GM18870 (cell line): ENCODE data around the gene TMEM114.

ENCODE experiments used
- ATAC-seq: cut with Tn5 transposase; IDR thresholded peaks from one replicate; pipeline ENCODE4 v1.9.1; 2021; ENCODE audit warnings: moderate library complexity; ENCODE audit not compliant: unreplicated experiment

The TMEM114 gene

GRCh38 chr16:8551388-8552332 is 38.7 kb downstream of the TMEM114 start:
- ATAC-seq = no peak

- ATAC-seq = no peak
Observed at GRCh38 chr16:8550728-8551387, 39.5 kb downstream of the TMEM114 start.

DNA sequence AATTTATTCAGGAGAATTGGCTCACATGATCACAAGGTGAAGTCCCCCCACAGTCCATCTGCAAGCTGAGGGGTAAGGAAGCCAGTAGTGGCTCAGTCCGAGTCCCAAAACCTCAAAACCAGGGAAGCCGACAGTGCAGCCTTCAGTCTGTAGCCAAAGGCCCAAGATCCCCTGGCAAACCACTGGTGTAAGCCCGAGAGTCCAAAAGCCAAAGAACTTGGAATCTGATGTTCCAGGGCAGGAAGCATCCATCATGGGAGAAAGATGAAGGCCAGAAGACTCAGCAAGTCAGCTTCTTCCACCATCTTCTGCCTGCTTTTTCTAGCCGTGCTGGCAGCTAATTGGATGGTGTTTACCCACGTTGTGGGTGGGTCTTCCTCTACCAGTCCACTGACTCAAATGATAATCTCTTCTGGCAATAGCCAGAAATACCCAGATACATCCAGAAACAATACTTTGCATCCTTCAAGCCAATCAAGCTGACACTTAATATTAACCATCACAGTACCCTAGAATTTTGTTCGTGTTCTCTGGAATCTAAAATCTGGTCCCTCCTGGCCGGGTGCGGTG is 40.4 kb downstream of the TMEM114 start:
- ATAC-seq = no peak

DNA sequence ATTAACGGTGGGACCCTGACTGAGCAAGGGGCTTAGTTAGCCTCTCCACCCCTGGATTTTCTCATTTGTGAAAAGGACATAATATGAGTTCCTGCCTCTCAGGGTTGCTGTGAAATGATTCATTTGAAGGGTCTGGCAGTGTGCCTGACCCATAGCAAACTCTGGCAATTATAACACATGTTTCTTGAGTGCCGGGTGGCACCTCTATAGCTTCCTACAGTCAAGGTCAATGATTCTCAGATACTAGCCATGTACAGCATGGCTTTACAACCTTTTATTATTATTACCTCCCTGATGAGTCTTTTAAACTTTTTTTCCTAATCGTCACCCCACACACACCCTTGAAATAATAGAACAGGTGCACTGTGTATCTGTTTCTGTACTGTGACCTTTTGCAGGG is 42.1 kb downstream of the TMEM114 start:
- ATAC-seq = no peak

DNA sequence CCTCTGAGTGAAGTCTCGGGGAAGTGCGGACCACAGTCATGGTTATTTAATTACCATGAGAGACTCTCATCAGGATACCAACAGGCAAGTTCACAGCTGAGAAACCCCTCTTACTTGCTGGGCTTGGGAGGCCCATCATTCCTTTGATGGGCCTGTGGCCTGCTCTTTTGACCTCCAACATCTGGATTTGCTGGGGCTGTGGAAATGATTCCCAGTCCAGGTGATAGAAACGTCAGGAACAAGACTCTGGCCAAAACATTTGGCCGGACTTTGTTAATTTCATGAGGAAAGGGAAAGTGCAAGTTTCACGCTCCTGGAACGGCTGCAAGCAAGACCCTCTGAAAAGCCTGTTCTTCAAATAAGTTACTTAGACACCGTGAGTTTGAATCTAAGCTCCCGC is 42.5 kb downstream of the TMEM114 start:
- no peak for ATAC-seq

- ATAC-seq = no peak
Observed at GRCh38 chr16:8544406-8544805, 45.9 kb downstream of the TMEM114 start.

DNA sequence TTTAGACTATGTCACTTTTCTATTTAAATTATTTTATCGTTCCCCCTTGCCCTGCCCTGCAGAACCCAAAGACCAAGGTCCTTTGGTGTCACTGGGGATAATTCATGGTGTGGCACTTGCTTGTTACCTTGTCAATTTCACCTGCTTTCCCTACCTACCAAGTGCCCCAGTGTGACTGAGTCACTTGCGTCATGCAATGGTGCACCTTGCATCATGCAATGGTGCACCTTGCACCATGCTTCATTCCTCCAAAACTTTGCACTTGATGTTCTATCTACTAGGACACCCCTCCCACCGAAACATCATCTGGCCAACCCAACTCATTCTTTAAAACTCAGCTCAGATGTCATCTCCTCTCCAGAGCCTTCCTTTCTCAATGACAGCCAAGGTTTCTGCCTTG is 47.1 kb downstream of the TMEM114 start:
- no peak for ATAC-seq

GRCh38 chr16:8542393-8542792 is 47.9 kb downstream of the TMEM114 start:
- no peak for ATAC-seq

DNA sequence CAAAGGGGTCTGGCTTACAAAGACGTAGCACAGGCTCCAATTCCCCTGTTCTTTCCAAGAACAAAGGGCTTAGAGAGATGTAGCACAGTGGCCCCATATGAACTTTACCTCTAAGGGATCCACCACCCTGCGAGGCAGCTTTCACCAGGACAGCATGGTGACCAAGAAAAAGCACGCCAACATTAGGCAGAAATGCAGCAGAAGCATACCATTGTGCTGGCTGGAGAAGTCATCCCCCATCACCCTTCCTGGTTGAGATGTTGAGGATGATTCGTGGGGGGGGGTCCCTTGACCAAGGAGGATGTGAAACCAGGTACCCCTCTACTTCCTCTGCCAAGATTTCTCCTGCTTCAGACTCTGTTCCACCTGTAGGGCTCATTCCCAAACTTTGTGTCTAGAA is 48.4 kb downstream of the TMEM114 start:
- ATAC-seq = no peak

DNA sequence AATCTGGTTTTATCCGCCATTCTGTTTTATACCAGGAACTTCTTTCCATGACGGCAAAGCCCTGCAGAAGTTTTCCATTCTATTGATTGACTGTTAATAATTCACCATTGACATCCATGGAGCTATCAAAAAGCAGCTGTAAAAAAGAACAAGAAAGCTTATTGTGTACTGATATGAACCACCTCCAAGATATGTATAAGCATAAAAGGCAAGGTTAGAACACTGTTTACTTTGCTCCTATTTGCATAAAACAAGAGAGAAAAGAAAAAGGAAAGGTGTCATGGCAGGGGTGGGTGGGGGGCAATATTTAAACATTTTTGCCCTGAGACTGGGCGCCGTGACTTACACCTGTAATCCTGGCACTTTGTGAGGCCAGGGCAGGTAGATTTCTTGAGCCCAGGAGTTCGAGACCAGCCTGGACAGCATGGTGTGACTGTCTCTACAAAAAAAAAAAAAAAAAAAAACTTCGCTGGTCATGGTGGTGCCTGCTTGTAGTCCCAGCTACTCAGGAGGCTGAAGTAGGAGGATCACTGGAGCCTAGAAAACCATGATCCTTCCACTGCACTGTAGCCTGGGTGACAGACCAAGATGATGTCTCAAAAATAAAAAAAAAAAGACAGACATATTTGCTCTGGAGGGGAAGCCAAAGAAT is 52.5 kb downstream of the TMEM114 start:
- no peak for ATAC-seq

GRCh38 chr16:8533509-8533908 is 56.8 kb downstream of the TMEM114 start:
- ATAC-seq = no peak

- no peak for ATAC-seq
Observed at GRCh38 chr16:8530752-8531384, 59.4 kb downstream of the TMEM114 start.

- no peak for ATAC-seq
Observed at GRCh38 chr16:8528471-8528870, 61.8 kb downstream of the TMEM114 start.

DNA sequence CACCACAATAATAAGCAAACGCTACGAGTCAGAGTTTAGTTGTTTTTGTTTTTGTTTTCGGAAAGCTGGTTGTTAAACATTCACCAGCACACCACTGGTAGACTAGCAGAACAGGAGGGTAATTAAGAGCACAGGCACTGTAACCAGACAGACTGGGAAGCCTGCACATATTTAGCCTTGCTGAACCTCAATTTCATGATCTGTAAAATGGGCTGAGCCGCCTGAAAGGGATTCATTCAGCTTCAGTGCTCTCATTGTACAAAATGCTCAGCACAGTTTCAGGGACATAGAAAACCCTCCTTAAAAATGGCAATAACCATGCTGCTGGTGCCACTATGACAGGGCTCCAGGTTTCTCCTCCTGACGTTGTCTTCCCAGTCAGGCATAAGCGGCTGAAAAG is 66.4 kb downstream of the TMEM114 start:
- ATAC-seq = no peak

- no peak for ATAC-seq
Observed at GRCh38 chr16:8522757-8523156, 67.6 kb downstream of the TMEM114 start.

- ATAC-seq = no peak
Observed at GRCh38 chr16:8519643-8520042, 70.7 kb downstream of the TMEM114 start.
